ENCODE measurements around the gene RETN. TPM values are rescaled to one million over a fixed set of nuclear protein-coding genes. Genes with fewer than 3 reads are reported as not detected.

Gene RETN
- total RNA-seq, 2 experiments from 2014 or later = not detected

GRCh38 chr19:7628589-7629311 is 40.1 kb upstream of the RETN start:
- intact Hi-C loops (cut with DNase I, micrococcal nuclease) = loop anchor here in 1 of 2 experiments (2.0 to 5.0 kb wide), 2 partner anchors 52 to 91 kb away; partner anchors contain the start of genes PNPLA6 and TRAPPC5
- H3K4me3 Mint-ChIP-seq = peak overlapping the region; percentile 95
- Histone ChIP-seq H3K4me1 (ENCODE audit: insufficient read depth, low read length) (peaks cover 44% of the 10 kb centered on the region), H3K9me3 (ENCODE audit: control insufficient read depth in 1 of 2, insufficient read depth in 1 of 2, low read length in 2 of 2) (no peaks in the 10 kb centered on the region), H3K36me3 (ENCODE audit: insufficient read depth, low read length) (peaks cover 55% of the 10 kb centered on the region), H3K27ac (ENCODE audit: low read depth in 1 of 2, low read length in 2 of 2) (peak overlapping the region; percentile 84 to 92), H3K4me3 (ENCODE audit: low read length) (peak overlapping the region; percentile 72), H3K27me3 (ENCODE audit: control insufficient read depth in 1 of 2, insufficient read depth in 2 of 2, low read length in 2 of 2) (no peaks in the 10 kb centered on the region)
- H3K27ac Mint-ChIP-seq = peak overlapping the region; percentile 96
- no peaks in the 10 kb centered on the region for H3K9me3 Mint-ChIP-seq
- DNase-seq (peak in 1 of 14 experiments; percentile 38), ATAC-seq (ENCODE audit: poor library complexity) (no peak)
- H3K36me3 Mint-ChIP-seq (ENCODE audit: low read depth) = peaks cover 57% of the 10 kb centered on the region
- TF ChIP-seq, protein P1, sequence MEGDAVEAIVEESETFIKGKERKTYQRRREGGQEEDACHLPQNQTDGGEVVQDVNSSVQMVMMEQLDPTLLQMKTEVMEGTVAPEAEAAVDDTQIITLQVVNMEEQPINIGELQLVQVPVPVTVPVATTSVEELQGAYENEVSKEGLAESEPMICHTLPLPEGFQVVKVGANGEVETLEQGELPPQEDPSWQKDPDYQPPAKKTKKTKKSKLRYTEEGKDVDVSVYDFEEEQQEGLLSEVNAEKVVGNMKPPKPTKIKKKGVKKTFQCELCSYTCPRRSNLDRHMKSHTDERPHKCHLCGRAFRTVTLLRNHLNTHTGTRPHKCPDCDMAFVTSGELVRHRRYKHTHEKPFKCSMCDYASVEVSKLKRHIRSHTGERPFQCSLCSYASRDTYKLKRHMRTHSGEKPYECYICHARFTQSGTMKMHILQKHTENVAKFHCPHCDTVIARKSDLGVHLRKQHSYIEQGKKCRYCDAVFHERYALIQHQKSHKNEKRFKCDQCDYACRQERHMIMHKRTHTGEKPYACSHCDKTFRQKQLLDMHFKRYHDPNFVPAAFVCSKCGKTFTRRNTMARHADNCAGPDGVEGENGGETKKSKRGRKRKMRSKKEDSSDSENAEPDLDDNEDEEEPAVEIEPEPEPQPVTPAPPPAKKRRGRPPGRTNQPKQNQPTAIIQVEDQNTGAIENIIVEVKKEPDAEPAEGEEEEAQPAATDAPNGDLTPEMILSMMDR (IDR thresholded peaks at IDR 0.05) = no peak
- H3K4me1 Mint-ChIP-seq (ENCODE audit: low read depth) = peaks cover 34% of the 10 kb centered on the region
- CTCF ChIA-PET = interaction anchor here (2.4 kb wide), 1 partner anchor 52 kb away, joined by 20 read pairs; the partner anchor contains the start of gene TRAPPC5
- H3K27me3 Mint-ChIP-seq = no peaks in the 10 kb centered on the region
- POLR2A ChIA-PET = interaction anchor here (0.6 to 2.2 kb wide), 26 partner anchors 9 to 1825 kb away, joined by 3 to 14 read pairs (median 4); partner anchors contain the start of genes ARHGEF18, CLEC4M, DENND1C and GPR108

GRCh38 chr19:7629347-7630054 is 39.3 kb upstream of the RETN start, which contains the start of the genes PET100 and XAB2:
TSS of gene PET100 (plus strand) at chr19:7629793. CDS start at chr19:7629834, 41 bp downstream.
TSS of gene XAB2 (minus strand) at chr19:7629545. CDS start at chr19:7629527, 18 bp downstream.
- Mint-ChIP-seq H3K27me3 (no peaks in the 10 kb centered on the region), H3K36me3 (ENCODE audit: low read depth) (peaks cover 52% of the 10 kb centered on the region), H3K9me3 (no peaks in the 10 kb centered on the region), H3K4me1 (ENCODE audit: low read depth) (peaks cover 34% of the 10 kb centered on the region), H3K4me3 (peak within 1 kb of the TSS; percentile 95), H3K27ac (peak within 1 kb of the TSS; percentile 96)
- ChIA-PET CTCF (interaction anchor here (1.6 to 2.4 kb wide), 2 partner anchors 51 to 61 kb away, joined by 8 to 20 read pairs; partner anchors contain the start of gene TRAPPC5), POLR2A (interaction anchor here (0.6 to 2.2 kb wide), 38 partner anchors 9 to 1825 kb away, joined by 3 to 18 read pairs (median 4); partner anchors contain the start of genes ARHGEF18, CLEC4M, DENND1C and GPR108)
- H3K36me3 ChIP-seq (ENCODE audit: insufficient read depth, low read length) = peaks cover 50% of the 10 kb centered on the region
- peaks cover 44% of the 10 kb centered on the region for H3K4me1 ChIP-seq (ENCODE audit: insufficient read depth, low read length)
- H3K9me3 ChIP-seq (ENCODE audit: control insufficient read depth in 1 of 2, insufficient read depth in 1 of 2, low read length in 2 of 2) = no peaks in the 10 kb centered on the region
- intact Hi-C loops (cut with DNase I, micrococcal nuclease) = loop anchor here in 1 of 2 experiments (2.0 to 5.0 kb wide), 2 partner anchors 51 to 92 kb away; partner anchors contain the start of genes PNPLA6 and TRAPPC5
- peak within 1 kb of the TSS; percentile 72 for H3K4me3 ChIP-seq (ENCODE audit: low read length)
- peak within 1 kb of the TSS; percentile 92 to 94 for H3K27ac ChIP-seq (ENCODE audit: low read depth in 1 of 2, low read length in 2 of 2)
- ATAC-seq (ENCODE audit: poor library complexity) = peak; percentile 97
- peak; percentile 88 to 99 (median 94) for DNase-seq
- no peaks in the 10 kb centered on the region for H3K27me3 ChIP-seq (ENCODE audit: control insufficient read depth in 1 of 2, insufficient read depth in 2 of 2, low read length in 2 of 2)
- TF ChIP-seq, protein P1 (IDR thresholded peaks at IDR 0.05) = no peak

GRCh38 chr19:7631577-7631976 is 37.3 kb upstream of the RETN start:
- ChIA-PET POLR2A (interaction anchor here (1.2 kb wide), 1 partner anchor 14 kb away, joined by 3 read pairs; no protein-coding TSS in a partner anchor), CTCF (no interaction called here)
- H3K9me3 Mint-ChIP-seq = no peaks in the 10 kb centered on the region

More at GRCh38 chr19:7631577-7631976, 37.3 kb upstream of the RETN start:
- Histone ChIP-seq H3K27me3 (ENCODE audit: control insufficient read depth in 1 of 2, insufficient read depth in 2 of 2, low read length in 2 of 2) (no peaks in the 10 kb centered on the region), H3K9me3 (ENCODE audit: control insufficient read depth in 1 of 2, insufficient read depth in 1 of 2, low read length in 2 of 2) (no peaks in the 10 kb centered on the region), H3K4me1 (ENCODE audit: insufficient read depth, low read length) (peaks cover 54% of the 10 kb centered on the region), H3K4me3 (ENCODE audit: low read length) (no peak overlapping the region), H3K36me3 (ENCODE audit: insufficient read depth, low read length) (peaks cover 31% of the 10 kb centered on the region), H3K27ac (ENCODE audit: low read depth in 1 of 2, low read length in 2 of 2) (no peak overlapping the region)
- H3K27me3 Mint-ChIP-seq = no peaks in the 10 kb centered on the region
- no peak for ATAC-seq (ENCODE audit: poor library complexity)
- H3K4me1 Mint-ChIP-seq (ENCODE audit: low read depth) = peaks cover 40% of the 10 kb centered on the region
- H3K27ac Mint-ChIP-seq = peak overlapping the region; percentile 96
- no peak for DNase-seq
- peaks cover 39% of the 10 kb centered on the region for H3K36me3 Mint-ChIP-seq (ENCODE audit: low read depth)
- intact Hi-C loops (cut with DNase I, micrococcal nuclease) = no loop called here
- H3K4me3 Mint-ChIP-seq = peak overlapping the region; percentile 65
- TF ChIP-seq, protein P1 (IDR thresholded peaks at IDR 0.05) = no peak
